Measurements from ENCODE around the gene ZBTB2.
A peak's percentile ranks its signal among the peaks of the same experiment; 100 is the strongest.
"Not testable (repeated sequence)": the region's sequence is repeated elsewhere in the genome, so short reads cannot be mapped to it uniquely, and the experiment has no call there.

Gene ZBTB2

DNA sequence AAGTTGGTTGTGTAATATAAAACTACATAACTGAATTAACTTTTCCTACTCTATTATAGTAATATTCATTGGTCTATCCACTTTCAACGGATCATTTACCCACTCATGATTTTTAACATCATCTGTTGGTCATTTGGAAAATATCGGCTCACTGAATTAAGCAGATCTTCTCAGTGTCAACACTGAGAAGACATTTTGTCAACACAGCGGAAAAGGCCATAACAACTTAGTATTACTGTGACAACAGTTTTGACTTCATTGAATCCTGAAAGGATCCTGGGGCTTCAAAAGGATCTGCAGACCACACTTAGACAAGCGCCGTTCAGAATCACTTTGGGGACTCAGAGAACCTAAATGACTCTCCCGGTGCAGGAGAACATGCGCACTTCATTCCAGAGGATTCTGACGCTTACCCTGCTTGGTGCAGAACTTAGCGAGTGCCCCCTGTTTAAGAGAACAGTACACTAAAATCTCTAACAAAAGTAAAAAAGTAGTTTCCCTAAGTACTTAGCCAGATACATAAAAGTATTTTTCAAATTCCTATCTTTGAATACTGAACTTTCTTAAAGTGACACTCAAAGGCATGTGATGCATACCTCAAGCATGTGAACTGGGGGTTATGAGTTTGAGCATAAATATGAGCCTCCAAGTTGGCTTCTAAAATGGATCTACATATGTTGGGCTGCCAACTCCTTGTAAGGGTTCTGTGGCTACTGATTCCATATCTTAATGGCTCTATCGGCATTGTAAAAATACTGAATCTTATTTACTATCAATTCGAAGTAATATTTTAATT lies 4.0 kb downstream of the ZBTB2 start:
- Histone ChIP-seq H3K4me1 (ENCODE audit: control insufficient read depth in 1 of 2, insufficient read depth in 2 of 2, low read length in 2 of 2) (peaks cover 3 to 13% of the 10 kb centered on the region in 2 donors), H3K27ac (ENCODE audit: low read length) (no peak overlapping the region), H3K4me3 (ENCODE audit: low read depth in 1 of 2, low read length in 2 of 2) (no peak overlapping the region), H3K36me3 (ENCODE audit: control insufficient read depth in 1 of 2, insufficient read depth in 2 of 2, low read length in 2 of 2) (peaks cover 0 to 7% of the 10 kb centered on the region in 2 donors), H3K27me3 (ENCODE audit: low read depth, low read length) (no peaks in the 10 kb centered on the region), H3K9me3 (ENCODE audit: control insufficient read depth in 1 of 2, low read length in 2 of 2) (no peaks in the 10 kb centered on the region)

DNA sequence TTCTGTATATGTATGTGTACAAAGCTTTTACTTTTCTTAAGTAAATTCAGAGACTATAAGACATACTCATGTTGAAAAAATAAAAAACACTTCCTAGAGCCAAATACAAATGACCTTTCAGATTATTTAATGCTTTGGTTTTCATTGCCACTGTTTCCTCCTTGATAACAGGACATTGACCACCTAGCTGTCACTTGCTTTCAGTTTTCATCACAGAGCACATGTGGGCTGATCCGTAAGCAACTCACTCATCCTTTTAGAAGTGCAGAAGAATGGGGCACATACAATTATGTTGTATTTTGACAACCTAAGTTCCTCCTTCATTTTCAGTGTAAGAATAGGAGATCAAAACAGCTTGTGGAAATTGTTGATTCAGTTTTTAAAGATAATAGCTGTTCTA lies 6.2 kb downstream of the ZBTB2 start:
- Histone ChIP-seq H3K4me3 (ENCODE audit: low read depth in 1 of 2, low read length in 2 of 2) (no peak overlapping the region), H3K36me3 (ENCODE audit: control insufficient read depth in 1 of 2, insufficient read depth in 2 of 2, low read length in 2 of 2) (peaks cover 0 to 3% of the 10 kb centered on the region in 2 donors), H3K27me3 (ENCODE audit: low read depth, low read length) (no peaks in the 10 kb centered on the region), H3K4me1 (ENCODE audit: control insufficient read depth in 1 of 2, insufficient read depth in 2 of 2, low read length in 2 of 2) (peaks cover 5 to 15% of the 10 kb centered on the region in 2 donors), H3K9me3 (ENCODE audit: control insufficient read depth in 1 of 2, low read length in 2 of 2) (no peaks in the 10 kb centered on the region), H3K27ac (ENCODE audit: low read length) (no peak overlapping the region)

DNA sequence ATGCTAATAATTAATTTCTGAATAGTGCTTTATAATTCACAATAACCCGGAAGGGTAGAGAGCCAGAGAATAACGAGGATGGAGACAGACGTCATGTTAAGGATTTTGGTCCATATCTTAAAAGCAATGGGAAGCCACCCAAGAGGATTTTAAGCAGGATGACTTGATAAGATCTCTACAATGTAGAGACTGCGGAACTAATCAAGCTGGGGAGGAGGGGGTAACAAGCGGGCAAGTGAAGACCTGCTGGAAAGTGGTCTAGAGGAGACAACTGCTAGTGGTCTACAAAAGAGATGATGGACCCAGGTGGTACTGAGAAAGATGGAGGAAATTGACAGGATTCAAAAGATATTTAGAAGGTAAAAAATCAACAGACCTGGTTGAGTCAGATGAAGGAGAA lies 7.2 kb downstream of the ZBTB2 start:
- H3K4me3 ChIP-seq (ENCODE audit: low read depth in 1 of 2, low read length in 2 of 2), result no peak overlapping the region

DNA sequence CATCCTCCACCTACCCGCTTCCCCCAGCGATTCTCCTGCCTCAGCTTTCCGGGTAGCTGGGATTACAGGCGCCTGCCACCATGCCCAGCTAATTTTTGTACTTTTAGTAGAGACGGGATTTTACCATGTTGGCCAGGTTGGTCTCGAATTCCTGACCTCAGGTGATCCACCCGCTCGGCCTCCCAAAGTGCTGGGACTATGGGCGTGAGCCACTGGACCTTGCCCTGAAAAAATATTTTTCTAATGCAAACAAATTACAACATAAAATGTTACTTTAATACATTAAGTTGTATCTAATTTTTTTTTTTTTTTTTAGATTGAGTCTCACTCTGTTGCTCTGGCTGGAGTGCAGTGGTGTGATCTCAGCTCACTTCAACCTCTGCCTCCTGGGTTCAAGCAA lies 8.7 kb downstream of the ZBTB2 start:
- not testable (repeated sequence) for H3K27ac ChIP-seq (ENCODE audit: low read length); H3K9me3 ChIP-seq (ENCODE audit: control insufficient read depth in 1 of 2, low read length in 2 of 2); H3K36me3 ChIP-seq (ENCODE audit: control insufficient read depth in 1 of 2, insufficient read depth in 2 of 2, low read length in 2 of 2); H3K4me3 ChIP-seq (ENCODE audit: low read depth in 1 of 2, low read length in 2 of 2); H3K27me3 ChIP-seq (ENCODE audit: low read depth, low read length)
- peaks cover 7 to 11% of the 10 kb centered on the region in 2 donors for H3K4me1 ChIP-seq (ENCODE audit: control insufficient read depth in 1 of 2, insufficient read depth in 2 of 2, low read length in 2 of 2)

More for the DNA sequence above, 7.2 kb downstream of the ZBTB2 start:
- Histone ChIP-seq H3K4me1 (ENCODE audit: control insufficient read depth in 1 of 2, insufficient read depth in 2 of 2, low read length in 2 of 2) (peaks cover 7 to 15% of the 10 kb centered on the region in 2 donors), H3K9me3 (ENCODE audit: control insufficient read depth in 1 of 2, low read length in 2 of 2) (no peaks in the 10 kb centered on the region), H3K27ac (ENCODE audit: low read length) (no peak overlapping the region), H3K27me3 (ENCODE audit: low read depth, low read length) (no peaks in the 10 kb centered on the region), H3K36me3 (ENCODE audit: control insufficient read depth in 1 of 2, insufficient read depth in 2 of 2, low read length in 2 of 2) (no peaks in the 10 kb centered on the region)

DNA sequence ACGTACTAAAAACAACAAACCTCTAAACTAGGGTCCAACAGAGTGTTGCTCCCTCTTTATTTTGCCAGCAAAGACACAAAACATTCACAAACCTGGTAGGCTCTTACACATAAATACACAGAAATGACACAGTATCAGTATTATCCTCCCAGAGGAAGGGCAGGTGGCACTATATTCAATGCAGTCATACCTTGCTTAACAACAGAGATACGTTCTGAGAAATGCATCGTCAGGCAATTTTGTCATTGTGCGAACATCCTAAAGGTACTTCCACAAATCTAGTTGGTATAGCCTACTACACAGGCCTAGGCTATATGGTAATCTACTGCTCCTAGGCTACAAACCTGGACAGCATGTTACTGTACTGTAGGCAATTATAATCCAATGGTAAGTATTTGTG lies 9.6 kb downstream of the ZBTB2 start:
- no peaks in the 10 kb centered on the region for H3K36me3 ChIP-seq (ENCODE audit: control insufficient read depth in 1 of 2, insufficient read depth in 2 of 2, low read length in 2 of 2)
- no peak overlapping the region for H3K27ac ChIP-seq (ENCODE audit: low read length)
- H3K4me1 ChIP-seq (ENCODE audit: control insufficient read depth in 1 of 2, insufficient read depth in 2 of 2, low read length in 2 of 2), result peaks cover 7% of the 10 kb centered on the region in 2 donors
- H3K27me3 ChIP-seq (ENCODE audit: low read depth, low read length), result no peaks in the 10 kb centered on the region
- no peak overlapping the region for H3K4me3 ChIP-seq (ENCODE audit: low read depth in 1 of 2, low read length in 2 of 2)
- no peaks in the 10 kb centered on the region for H3K9me3 ChIP-seq (ENCODE audit: control insufficient read depth in 1 of 2, low read length in 2 of 2)

DNA sequence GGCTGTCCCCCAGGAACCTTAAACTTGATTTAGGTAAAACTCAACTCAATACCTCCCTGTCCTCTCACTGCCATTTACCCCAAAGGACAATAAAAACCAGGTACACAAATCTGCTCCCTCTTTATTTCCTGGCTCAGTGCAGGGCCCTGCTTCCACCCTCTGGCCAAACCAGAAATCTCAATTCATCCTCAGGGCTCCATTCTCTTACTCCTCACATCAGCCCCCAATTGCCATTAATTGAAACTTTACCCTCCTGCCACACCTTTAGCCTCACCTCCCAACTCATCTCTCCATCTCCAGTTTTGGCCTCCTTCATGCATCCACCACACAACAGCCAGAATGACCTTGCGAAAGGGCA lies 10.5 kb downstream of the ZBTB2 start:
- H3K9me3 ChIP-seq (ENCODE audit: control insufficient read depth in 1 of 2, low read length in 2 of 2), result no peaks in the 10 kb centered on the region
- H3K4me1 ChIP-seq (ENCODE audit: control insufficient read depth in 1 of 2, insufficient read depth in 2 of 2, low read length in 2 of 2), result peaks cover 7% of the 10 kb centered on the region in 2 donors
- no peaks in the 10 kb centered on the region for H3K36me3 ChIP-seq (ENCODE audit: control insufficient read depth in 1 of 2, insufficient read depth in 2 of 2, low read length in 2 of 2)
- H3K27ac ChIP-seq (ENCODE audit: low read length), result peak overlapping the region; percentile 32
- H3K27me3 ChIP-seq (ENCODE audit: low read depth, low read length), result no peaks in the 10 kb centered on the region
- no peak overlapping the region for H3K4me3 ChIP-seq (ENCODE audit: low read depth in 1 of 2, low read length in 2 of 2)

DNA sequence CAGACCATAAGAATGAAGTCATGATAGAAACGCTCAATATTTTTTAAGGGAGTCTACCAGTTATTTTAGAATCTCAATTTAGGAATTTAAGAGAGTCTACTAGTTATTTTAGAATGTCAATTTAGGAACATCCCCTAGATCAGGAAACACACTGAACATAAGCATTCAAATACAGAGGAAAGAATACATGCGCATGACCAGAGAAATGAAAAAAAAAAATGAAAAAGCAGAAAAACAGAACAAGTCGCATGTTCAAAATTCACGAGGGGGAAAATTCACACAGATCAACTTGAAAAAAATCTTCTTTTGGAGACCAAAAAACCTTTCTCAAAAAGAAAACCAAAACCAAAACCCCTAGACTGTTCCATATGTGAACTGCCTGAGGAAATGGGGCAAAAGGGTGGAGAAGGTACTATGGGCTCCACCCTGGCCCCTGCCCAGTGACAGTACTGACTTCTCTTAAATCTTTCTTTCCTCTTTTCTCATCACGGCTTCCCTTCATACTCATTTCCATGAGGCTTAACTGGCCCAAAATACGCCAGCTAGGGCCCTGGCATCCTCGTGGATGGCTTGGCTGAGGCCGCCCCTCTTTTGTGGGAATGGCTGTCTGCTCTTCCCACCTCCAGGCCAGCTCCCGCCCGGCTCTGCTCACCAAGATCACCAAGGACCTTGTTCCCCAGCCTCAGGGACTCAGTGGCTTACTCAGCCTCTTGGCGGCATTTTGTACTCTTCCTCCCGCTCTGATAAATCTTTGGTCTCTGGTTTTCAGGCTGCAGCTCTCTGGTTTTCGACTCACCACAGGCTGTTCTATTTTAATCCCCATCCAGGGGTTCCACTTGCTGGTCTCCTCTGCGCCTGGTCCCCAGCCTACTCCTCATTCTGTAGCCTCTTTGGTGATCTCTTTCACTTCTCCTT lies 11.2 kb downstream of the ZBTB2 start:
- peak overlapping the region in 1 of 2 donors; percentile 3 for H3K4me3 ChIP-seq (ENCODE audit: low read depth in 1 of 2, low read length in 2 of 2)

DNA sequence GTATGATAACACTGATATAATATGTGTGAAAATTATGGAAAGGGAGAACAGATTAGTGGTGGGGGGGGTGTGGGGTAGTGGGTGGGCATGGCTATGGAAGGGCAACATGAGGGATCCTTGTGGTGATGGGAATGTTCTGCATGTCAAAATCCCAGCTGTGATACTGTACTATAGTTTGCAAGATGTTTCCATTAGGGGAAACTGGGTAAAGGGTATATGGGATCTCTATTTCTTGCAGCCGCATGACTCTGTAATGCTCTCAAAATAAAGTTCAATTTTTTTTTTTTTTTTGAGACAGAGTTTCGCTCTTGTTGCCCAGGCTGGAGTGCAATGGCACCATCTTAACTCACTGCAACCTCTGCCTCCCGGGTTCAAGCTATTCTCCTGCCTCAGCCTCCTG lies 14.3 kb downstream of the ZBTB2 start:
- Histone ChIP-seq H3K27ac (ENCODE audit: low read length) (no peak overlapping the region), H3K9me3 (ENCODE audit: control insufficient read depth in 1 of 2, low read length in 2 of 2) (no peaks in the 10 kb centered on the region), H3K36me3 (ENCODE audit: control insufficient read depth in 1 of 2, insufficient read depth in 2 of 2, low read length in 2 of 2) (peaks cover 4 to 6% of the 10 kb centered on the region in 2 donors), H3K27me3 (ENCODE audit: low read depth, low read length) (no peaks in the 10 kb centered on the region), H3K4me1 (ENCODE audit: control insufficient read depth in 1 of 2, insufficient read depth in 2 of 2, low read length in 2 of 2) (peaks cover 7 to 14% of the 10 kb centered on the region in 2 donors), H3K4me3 (ENCODE audit: low read depth in 1 of 2, low read length in 2 of 2) (no peak overlapping the region)

More for the DNA sequence above, 11.2 kb downstream of the ZBTB2 start:
- Histone ChIP-seq H3K36me3 (ENCODE audit: control insufficient read depth in 1 of 2, insufficient read depth in 2 of 2, low read length in 2 of 2) (no peaks in the 10 kb centered on the region), H3K27me3 (ENCODE audit: low read depth, low read length) (no peaks in the 10 kb centered on the region), H3K27ac (ENCODE audit: low read length) (peak overlapping the region; percentile 32), H3K9me3 (ENCODE audit: control insufficient read depth in 1 of 2, low read length in 2 of 2) (no peaks in the 10 kb centered on the region), H3K4me1 (ENCODE audit: control insufficient read depth in 1 of 2, insufficient read depth in 2 of 2, low read length in 2 of 2) (peaks cover 7% of the 10 kb centered on the region in 2 donors)

DNA sequence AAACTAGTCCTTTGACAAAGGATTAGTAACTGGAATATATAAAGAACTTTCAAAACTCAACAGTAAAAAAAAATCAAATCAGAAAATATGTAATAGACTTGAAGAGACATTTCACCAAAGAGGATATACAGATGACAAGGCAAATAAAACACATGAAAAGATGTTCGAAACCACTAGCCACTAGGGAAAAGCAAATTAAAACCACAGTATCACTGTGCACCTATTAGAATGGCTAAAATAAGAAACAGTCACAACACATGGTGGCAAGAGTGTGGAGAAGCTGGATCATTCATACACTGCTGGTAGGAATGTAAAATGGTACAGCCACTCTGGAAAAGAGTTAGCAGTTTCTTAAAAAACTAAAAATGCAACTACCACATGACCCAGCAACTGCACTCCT lies 14.9 kb downstream of the ZBTB2 start:
- no peak overlapping the region for H3K4me3 ChIP-seq (ENCODE audit: low read depth in 1 of 2, low read length in 2 of 2)

DNA sequence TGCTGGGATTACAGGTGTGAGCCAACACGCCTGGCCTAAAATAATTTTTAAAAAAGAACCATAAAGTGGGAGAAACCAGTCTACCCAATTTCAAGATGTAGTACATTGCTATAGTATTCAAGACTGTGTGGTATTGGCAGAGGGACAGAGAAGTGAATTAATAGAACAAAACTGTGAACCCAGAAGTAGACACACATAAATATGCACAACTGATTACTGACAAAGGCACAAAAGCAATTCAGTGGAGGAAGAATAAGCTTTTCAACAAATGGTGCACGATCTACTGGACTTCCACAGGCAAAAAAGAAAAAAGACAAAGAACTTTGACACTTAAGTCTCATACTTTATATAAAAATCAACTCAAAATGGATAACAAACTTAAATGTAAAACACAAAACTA lies 15.5 kb downstream of the ZBTB2 start:
- H3K27ac ChIP-seq (ENCODE audit: low read length), result no peak overlapping the region
- no peaks in the 10 kb centered on the region for H3K27me3 ChIP-seq (ENCODE audit: low read depth, low read length)
- peaks cover 17 to 19% of the 10 kb centered on the region in 2 donors for H3K36me3 ChIP-seq (ENCODE audit: control insufficient read depth in 1 of 2, insufficient read depth in 2 of 2, low read length in 2 of 2)
- H3K4me3 ChIP-seq (ENCODE audit: low read depth in 1 of 2, low read length in 2 of 2), result no peak overlapping the region
- H3K4me1 ChIP-seq (ENCODE audit: control insufficient read depth in 1 of 2, insufficient read depth in 2 of 2, low read length in 2 of 2), result peaks cover 7 to 14% of the 10 kb centered on the region in 2 donors
- no peaks in the 10 kb centered on the region for H3K9me3 ChIP-seq (ENCODE audit: control insufficient read depth in 1 of 2, low read length in 2 of 2)

More for the DNA sequence above, 14.9 kb downstream of the ZBTB2 start:
- Histone ChIP-seq H3K36me3 (ENCODE audit: control insufficient read depth in 1 of 2, insufficient read depth in 2 of 2, low read length in 2 of 2) (peaks cover 11 to 13% of the 10 kb centered on the region in 2 donors), H3K9me3 (ENCODE audit: control insufficient read depth in 1 of 2, low read length in 2 of 2) (no peaks in the 10 kb centered on the region), H3K27me3 (ENCODE audit: low read depth, low read length) (no peaks in the 10 kb centered on the region), H3K27ac (ENCODE audit: low read length) (no peak overlapping the region), H3K4me1 (ENCODE audit: control insufficient read depth in 1 of 2, insufficient read depth in 2 of 2, low read length in 2 of 2) (peaks cover 7 to 14% of the 10 kb centered on the region in 2 donors)

DNA sequence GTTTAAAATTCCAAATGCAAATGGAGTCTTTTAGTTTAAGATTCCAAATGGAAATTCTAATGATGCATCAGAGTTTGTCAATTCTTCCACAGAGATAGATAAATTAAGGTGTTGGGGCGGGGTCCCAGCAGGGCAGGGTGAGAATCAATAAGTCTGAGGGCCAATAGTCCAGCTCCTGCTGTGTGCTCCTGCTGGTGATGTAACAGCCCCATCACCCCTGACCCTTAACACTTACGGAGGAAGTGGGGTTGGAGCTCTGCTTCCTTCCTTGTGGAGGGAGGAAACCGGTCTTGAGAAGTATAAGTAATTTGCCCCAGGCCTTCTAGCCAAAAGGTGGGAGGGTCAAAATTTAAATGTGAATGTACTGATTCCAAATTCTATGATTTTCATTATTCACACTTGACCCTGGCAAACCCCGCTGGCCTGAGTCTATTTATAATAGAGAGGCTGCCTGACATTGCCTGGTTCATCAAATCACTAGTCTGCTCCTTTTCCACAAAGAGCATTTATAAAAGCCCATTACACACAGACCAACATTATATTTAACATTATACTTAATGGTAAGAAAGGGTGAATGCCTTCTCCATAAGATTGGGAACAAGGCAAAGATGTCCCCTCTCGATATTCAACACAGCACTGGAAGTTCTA lies 17.2 kb downstream of the ZBTB2 start:
- Histone ChIP-seq H3K9me3 (ENCODE audit: control insufficient read depth in 1 of 2, low read length in 2 of 2) (no peaks in the 10 kb centered on the region), H3K27ac (ENCODE audit: low read length) (no peak overlapping the region), H3K4me1 (ENCODE audit: control insufficient read depth in 1 of 2, insufficient read depth in 2 of 2, low read length in 2 of 2) (peaks cover 0 to 7% of the 10 kb centered on the region in 2 donors), H3K27me3 (ENCODE audit: low read depth, low read length) (no peaks in the 10 kb centered on the region), H3K36me3 (ENCODE audit: control insufficient read depth in 1 of 2, insufficient read depth in 2 of 2, low read length in 2 of 2) (peaks cover 20 to 24% of the 10 kb centered on the region in 2 donors), H3K4me3 (ENCODE audit: low read depth in 1 of 2, low read length in 2 of 2) (no peak overlapping the region)

All from muscle layer of duodenum (tissue), 2 donors.